Renal cortex interstitium (tissue), 11 donors: ENCODE measurements around the gene MAP2. TPM values are rescaled to one million over a fixed set of nuclear protein-coding genes. Genes with fewer than 3 reads are reported as not detected.

Experiments used
- DNase-seq, 11 donors: peaks; one replicate each; pipeline ENCODE4 v3.0.0-alpha.2; 2013; ENCODE audit warnings: low read depth in 9 of 11, low spot score in 4 of 11; ENCODE audit errors: extremely low read depth in 1 of 11
- polyA plus RNA-seq, 3 donors: library from polyadenylated mRNA; unstranded; fragments of 120-200 nt; gene quantifications; one replicate each; pipeline ENCODE4 v1.2.1, GENCODE V29; 2013; ENCODE audit not compliant: insufficient read length in 3 of 3

The MAP2 gene
- polyA plus RNA-seq, 3 donors: 32.2 to 36.6 (median 33.0) TPM

GRCh38 chr2:209609531-209609930 lies 185.7 kb downstream of the MAP2 start:
- DNase-seq: no peak

- DNase-seq: no peak
These were observed 186.8 kb downstream of the MAP2 start for GRCh38 chr2:209610631-209611030.

GRCh38 chr2:209613649-209614305 lies 189.9 kb downstream of the MAP2 start:
- no peak for DNase-seq

GRCh38 chr2:209614690-209615369 lies 191.0 kb downstream of the MAP2 start:
- no peak for DNase-seq

- no peak for DNase-seq
These were observed 195.9 kb downstream of the MAP2 start for GRCh38 chr2:209619782-209620181.

GRCh38 chr2:209624192-209624938 lies 200.5 kb downstream of the MAP2 start:
- DNase-seq: no peak

GRCh38 chr2:209629597-209629996 lies 205.8 kb downstream of the MAP2 start:
- DNase-seq: no peak

- DNase-seq: no peak
These were observed 210.1 kb downstream of the MAP2 start for GRCh38 chr2:209633911-209634310.

- DNase-seq: no peak
These were observed 212.2 kb downstream of the MAP2 start for GRCh38 chr2:209636076-209636475.

- DNase-seq: no peak
These were observed 213.4 kb downstream of the MAP2 start for GRCh38 chr2:209637293-209637692.

- DNase-seq: no peak
These were observed 214.5 kb downstream of the MAP2 start for GRCh38 chr2:209638346-209638745.

- DNase-seq: no peak
These were observed 216.5 kb downstream of the MAP2 start for GRCh38 chr2:209640358-209640757.

- no peak for DNase-seq
These were observed 218.4 kb downstream of the MAP2 start for GRCh38 chr2:209642146-209642820.

GRCh38 chr2:209644842-209645241 lies 221.0 kb downstream of the MAP2 start:
- no peak for DNase-seq

- DNase-seq: no peak
These were observed 224.9 kb downstream of the MAP2 start for GRCh38 chr2:209648714-209649113.

- no peak for DNase-seq
These were observed 229.3 kb downstream of the MAP2 start for GRCh38 chr2:209653134-209653533.

- no peak for DNase-seq
These were observed 237.5 kb downstream of the MAP2 start for GRCh38 chr2:209661286-209661894.

- DNase-seq: no peak
These were observed 238.2 kb downstream of the MAP2 start for GRCh38 chr2:209662021-209662420.

GRCh38 chr2:209663139-209663538 lies 239.3 kb downstream of the MAP2 start:
- no peak for DNase-seq
